HG03378 (cell line): Measurements from ENCODE around the gene ARL14EP.

Source experiments
- ATAC-seq: cut with Tn5 transposase; IDR thresholded peaks from one replicate; pipeline ENCODE4 v1.9.1; 2021; ENCODE audit warnings: mild to moderate bottlenecking, moderate library complexity; ENCODE audit not compliant: unreplicated experiment

Gene ARL14EP

GRCh38 chr11:30368394-30368793 lies 45.5 kb downstream of the ARL14EP start:
- no peak for ATAC-seq

GRCh38 chr11:30370164-30370563 lies 47.3 kb downstream of the ARL14EP start:
- no peak for ATAC-seq

- no peak for ATAC-seq
Observed at GRCh38 chr11:30377347-30377746, 54.4 kb downstream of the ARL14EP start.

- ATAC-seq, result no peak
Observed at GRCh38 chr11:30380846-30381245, 57.9 kb downstream of the ARL14EP start.

GRCh38 chr11:30381879-30382278 lies 59.0 kb downstream of the ARL14EP start:
- ATAC-seq, result no peak
